HG02763 (cell line): Measurements from ENCODE around the gene RAB10.
A peak's percentile ranks its signal among the peaks of the same experiment; 100 is the strongest.
"Not testable (repeated sequence)": the region's sequence is repeated elsewhere in the genome, so short reads cannot be mapped to it uniquely, and the experiment has no call there.

Experiments used
- ATAC-seq: cut with Tn5 transposase; IDR thresholded peaks from one replicate; pipeline ENCODE4 v1.9.1; 2021; ENCODE audit warnings: mild to moderate bottlenecking, moderate library complexity; ENCODE audit not compliant: unreplicated experiment

RAB10 gene

GRCh38 chr2:26016012-26016705 is 17.7 kb upstream of the RAB10 start:
- ATAC-seq = no peak

- ATAC-seq = not testable (repeated sequence)
Observed at GRCh38 chr2:26016706-26017045, 17.2 kb upstream of the RAB10 start.

GRCh38 chr2:26017464-26018183 is 16.3 kb upstream of the RAB10 start:
- ATAC-seq = no peak

GRCh38 chr2:26018184-26019055 is 15.5 kb upstream of the RAB10 start:
- ATAC-seq = no peak

GRCh38 chr2:26020231-26020640 is 13.6 kb upstream of the RAB10 start:
- no peak for ATAC-seq

GRCh38 chr2:26024260-26024659 is 9.6 kb upstream of the RAB10 start:
- no peak for ATAC-seq

GRCh38 chr2:26025509-26025908 is 8.4 kb upstream of the RAB10 start:
- ATAC-seq = no peak

- ATAC-seq = not testable (repeated sequence)
Observed at GRCh38 chr2:26028083-26028482, 5.8 kb upstream of the RAB10 start.

- not testable (repeated sequence) for ATAC-seq
Observed at GRCh38 chr2:26032586-26033269, 1.2 kb upstream of the RAB10 start.

- ATAC-seq = peak; percentile 14
Observed at GRCh38 chr2:26033270-26033817, 540 bp upstream of the RAB10 start.

- ATAC-seq = no peak
Observed at GRCh38 chr2:26034637-26034992, 731 bp downstream of the RAB10 start.

GRCh38 chr2:26035090-26035743 is 1.3 kb downstream of the RAB10 start:
- ATAC-seq = no peak

- no peak for ATAC-seq
Observed at GRCh38 chr2:26039603-26040323, 5.9 kb downstream of the RAB10 start.

GRCh38 chr2:26043109-26043508 is 9.2 kb downstream of the RAB10 start:
- no peak for ATAC-seq

GRCh38 chr2:26043862-26044696 is 10.2 kb downstream of the RAB10 start:
- ATAC-seq = no peak

GRCh38 chr2:26048791-26049190 is 14.9 kb downstream of the RAB10 start:
- ATAC-seq = no peak

GRCh38 chr2:26049641-26050040 is 15.8 kb downstream of the RAB10 start:
- ATAC-seq = no peak

- no peak for ATAC-seq
Observed at GRCh38 chr2:26052740-26053139, 18.9 kb downstream of the RAB10 start.
